GM12801 (cell line): ENCODE measurements around the gene LITAF.

ENCODE experiments used
- TF ChIP-seq, protein P1 (sequence below): IDR thresholded peaks from one replicate; pipeline ENCODE4 v1.5.1; 2011; ENCODE audit warnings: control low read depth; ENCODE audit not compliant: insufficient read length; ENCODE audit errors: extremely low read depth

The LITAF gene

DNA sequence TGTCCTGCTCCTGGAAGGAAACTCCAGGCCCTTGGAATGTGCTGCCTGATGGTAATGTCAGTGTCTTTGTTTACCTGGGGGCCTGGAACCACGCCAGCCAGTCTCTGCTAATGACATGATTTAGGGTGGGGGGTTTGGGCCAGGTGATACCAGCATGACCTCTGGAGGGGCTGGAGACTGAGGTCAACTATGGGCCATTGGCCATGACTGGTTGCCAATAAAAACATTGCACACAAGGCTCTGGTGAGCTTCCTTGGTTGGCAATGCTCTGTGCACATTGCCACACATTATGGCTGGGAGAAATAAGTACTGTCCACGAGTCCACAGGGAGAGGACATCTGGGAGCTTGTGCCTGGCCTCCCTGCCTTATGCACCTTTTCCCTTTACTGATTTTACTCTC, 52.5 kb downstream of the LITAF start:
- TF ChIP-seq, protein P1, sequence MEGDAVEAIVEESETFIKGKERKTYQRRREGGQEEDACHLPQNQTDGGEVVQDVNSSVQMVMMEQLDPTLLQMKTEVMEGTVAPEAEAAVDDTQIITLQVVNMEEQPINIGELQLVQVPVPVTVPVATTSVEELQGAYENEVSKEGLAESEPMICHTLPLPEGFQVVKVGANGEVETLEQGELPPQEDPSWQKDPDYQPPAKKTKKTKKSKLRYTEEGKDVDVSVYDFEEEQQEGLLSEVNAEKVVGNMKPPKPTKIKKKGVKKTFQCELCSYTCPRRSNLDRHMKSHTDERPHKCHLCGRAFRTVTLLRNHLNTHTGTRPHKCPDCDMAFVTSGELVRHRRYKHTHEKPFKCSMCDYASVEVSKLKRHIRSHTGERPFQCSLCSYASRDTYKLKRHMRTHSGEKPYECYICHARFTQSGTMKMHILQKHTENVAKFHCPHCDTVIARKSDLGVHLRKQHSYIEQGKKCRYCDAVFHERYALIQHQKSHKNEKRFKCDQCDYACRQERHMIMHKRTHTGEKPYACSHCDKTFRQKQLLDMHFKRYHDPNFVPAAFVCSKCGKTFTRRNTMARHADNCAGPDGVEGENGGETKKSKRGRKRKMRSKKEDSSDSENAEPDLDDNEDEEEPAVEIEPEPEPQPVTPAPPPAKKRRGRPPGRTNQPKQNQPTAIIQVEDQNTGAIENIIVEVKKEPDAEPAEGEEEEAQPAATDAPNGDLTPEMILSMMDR = no peak

DNA sequence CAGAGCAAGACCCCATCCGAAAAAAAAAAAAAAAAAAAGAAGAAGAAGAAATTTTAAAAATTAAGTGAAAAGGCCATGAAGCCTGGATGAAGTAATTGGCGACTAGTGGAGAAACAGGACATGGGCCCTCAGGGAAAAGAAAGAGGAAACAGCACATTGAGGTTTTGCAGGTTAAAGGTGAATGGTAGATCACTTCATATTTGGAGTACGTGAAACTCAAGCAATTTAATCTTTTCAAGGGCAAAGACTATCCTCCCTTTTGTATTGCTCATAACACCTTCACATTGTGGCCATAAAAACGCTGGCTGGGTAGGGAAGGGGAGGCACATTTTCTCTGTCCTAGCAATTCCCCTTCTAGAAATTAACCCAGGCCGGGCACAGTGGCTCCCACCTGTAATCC, 53.1 kb downstream of the LITAF start:
- TF ChIP-seq, protein P1 = no peak

DNA sequence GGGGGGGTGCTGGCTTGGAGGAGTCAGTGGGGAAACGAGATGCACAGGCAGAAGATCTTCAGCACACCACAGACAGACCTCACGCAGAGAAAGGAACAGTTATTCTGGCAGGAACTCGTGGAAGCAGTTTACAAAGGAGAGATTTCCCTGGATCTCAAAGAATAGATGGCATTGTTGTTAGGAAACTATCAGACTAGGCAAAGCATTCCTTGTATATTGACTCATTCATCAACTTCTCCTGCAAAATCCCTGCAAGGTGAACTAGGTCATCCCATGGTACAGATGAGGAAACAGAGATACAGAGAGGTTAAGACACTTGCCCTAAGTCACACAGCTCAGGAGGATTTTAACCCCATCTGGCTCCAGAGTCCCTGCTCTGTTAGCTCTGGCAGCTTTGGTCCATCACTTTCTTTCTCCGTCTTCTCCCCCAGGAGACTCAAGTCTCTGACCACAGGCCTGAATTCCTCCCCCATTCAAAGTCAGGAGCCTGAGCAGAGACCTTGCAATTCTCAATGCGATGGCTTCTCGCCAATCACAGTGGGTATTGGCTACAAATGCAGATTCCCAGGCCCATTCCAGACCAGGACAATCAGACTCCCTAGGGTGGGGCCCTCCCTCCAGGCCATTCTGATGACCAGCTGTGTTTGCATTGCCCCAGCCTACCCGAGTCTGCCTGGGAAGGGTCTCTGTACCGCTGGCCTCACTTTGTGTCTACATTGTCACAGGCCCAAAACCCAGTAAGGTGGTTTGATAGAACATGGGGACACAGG, 56.4 kb downstream of the LITAF start:
- TF ChIP-seq, protein P1 = no peak

DNA sequence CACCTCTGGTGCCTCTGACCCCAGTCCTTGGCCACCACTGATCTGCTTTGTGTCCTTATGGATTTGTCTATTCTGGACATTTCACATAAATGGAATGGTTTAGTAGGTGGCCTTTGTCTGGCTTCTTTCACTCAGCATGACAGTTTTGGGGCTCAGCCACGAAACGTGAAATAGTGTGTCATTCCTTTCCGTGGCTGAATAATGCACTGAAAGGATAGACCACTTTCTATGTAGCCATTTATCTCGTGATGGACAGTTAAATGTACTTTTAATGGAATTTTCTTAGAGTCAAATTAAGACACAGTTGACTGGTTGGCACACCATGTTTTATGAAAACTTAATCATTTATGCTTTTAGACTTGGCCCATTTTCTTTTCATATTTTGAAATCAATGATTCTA, 57.4 kb downstream of the LITAF start:
- TF ChIP-seq, protein P1 = no peak

DNA sequence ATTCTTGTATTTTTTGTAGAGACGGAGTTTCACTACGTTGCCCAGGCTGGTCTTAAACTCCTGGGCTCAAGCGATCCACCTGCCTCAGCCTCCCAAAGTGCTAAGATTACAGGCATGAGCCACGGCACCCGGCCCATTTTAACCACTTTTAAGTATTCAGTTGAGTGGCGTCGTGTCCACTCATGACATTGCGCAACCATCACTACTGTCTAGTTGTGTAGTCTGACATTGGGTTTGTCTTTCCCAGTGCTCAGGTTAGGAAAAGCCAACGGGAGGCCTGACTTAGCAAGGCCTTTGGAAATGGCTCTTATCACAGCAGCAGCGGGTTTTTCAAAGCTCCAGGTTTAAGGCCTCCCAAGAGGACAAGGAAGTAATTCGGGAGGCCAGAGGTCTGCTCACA, 58.7 kb downstream of the LITAF start:
- TF ChIP-seq, protein P1 = no peak

DNA sequence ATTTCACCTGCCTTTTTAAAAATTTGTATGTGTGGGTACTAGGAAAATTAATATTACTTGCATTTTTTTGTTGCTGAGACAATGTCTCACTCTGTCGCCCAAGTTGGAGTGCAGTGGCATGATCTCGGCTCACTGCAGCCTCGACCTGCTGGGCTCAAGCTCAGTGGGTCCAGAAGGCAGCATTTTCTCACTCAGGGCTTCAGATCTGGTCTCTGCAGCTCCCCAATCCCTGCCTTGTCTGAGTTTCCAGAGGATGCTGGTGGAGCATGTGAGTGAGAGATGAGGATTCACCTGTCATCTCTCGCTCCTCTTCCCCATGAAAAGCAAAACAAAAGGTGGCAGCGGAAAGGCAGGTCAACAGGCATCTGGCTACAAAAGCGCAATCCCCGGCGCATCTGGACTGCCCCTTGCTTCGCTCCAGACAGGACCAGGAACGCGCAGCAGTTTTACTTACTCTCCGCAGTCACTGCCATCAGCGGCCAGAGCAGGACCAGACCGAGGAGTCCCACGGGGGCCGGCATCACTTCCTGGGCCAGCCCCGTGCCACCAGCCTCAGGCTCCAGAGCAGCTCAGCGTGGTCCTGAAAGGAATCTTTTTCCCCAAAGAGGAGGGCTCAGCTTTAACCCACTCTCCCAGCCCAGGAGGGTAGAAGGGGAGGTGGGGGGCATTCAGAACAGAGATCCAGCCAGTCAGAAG, 59.9 kb downstream of the LITAF start:
- TF ChIP-seq, protein P1 = no peak

DNA sequence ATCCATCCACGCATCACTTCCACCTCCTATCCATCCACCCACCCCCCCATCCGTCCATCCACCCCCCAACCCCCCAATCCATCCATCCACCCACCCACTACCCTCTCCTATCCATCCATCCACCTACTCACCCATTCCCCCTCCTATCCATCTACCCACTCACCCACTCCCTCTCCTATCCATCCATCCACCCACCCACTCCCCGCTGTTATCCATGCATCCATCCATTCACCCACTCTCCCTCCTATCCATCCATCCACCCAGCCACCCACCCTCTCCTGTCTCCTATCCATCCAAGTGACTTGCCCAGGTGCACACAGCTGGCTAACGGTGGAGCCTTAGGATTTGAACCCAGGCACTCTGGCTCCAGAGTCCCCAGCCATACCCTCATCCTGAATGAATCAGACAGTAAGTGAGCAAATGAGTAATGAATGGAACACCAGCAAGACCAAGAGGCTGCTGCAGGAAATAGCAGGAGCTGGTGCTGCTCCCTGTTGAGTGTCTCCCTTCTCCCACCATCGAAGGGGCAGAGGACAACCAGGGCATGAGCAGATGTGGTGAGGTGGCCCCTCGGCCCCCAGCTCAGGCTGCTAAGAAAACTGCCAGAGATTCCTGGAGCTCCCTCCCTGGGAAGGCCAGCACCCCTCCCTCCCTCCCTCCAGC, 62.5 kb downstream of the LITAF start:
- TF ChIP-seq, protein P1 = no peak
